ENCODE measurements around the gene TAMM41. TPM values are rescaled to one million over a fixed set of nuclear protein-coding genes. Genes with fewer than 3 reads are reported as not detected.
A peak's percentile ranks its signal among the peaks of the same experiment; 100 is the strongest.

TAMM41 gene
- total RNA-seq, 2 donors from 2014 or later = 12.3 to 14.5 TPM

DNA sequence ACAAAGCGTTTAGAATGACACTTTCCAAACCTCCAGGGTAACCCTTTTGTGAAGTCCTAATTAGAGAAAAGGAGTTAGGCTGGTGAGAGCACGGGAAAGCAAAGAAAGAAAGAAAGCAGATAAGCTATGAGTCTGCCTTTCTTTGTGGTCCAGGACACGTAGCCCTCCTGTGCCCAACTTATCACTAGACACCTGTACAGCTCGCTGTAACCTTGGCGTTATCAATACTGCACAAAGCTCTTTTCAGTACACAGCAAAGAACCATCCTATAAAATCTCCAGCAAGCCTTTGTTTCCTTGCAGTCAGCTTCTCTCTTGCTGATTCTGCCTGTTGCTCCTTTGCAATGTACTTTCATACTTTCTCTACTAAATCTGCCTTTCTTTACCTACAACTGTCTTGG, 6.8 kb upstream of the TAMM41 start:
- no peak overlapping the region for H3K4me3 ChIP-seq
- DNase-seq (ENCODE audit: low spot score) (no peak), ATAC-seq (ENCODE audit: insufficient number of reproducible peaks, low FRiP score, low read depth) (no peak)
- H3K4me1 ChIP-seq (ENCODE audit: control insufficient read depth in 1 of 2, low read depth in 2 of 2) = no peaks in the 10 kb centered on the region
- H3K27me3 ChIP-seq (replicated peaks; ENCODE audit: insufficient read depth) = peaks cover 7% of the 10 kb centered on the region
- H3K27ac ChIP-seq = no peak overlapping the region
- H3K9me3 ChIP-seq = no peaks in the 10 kb centered on the region
- TF ChIP-seq, protein P1, sequence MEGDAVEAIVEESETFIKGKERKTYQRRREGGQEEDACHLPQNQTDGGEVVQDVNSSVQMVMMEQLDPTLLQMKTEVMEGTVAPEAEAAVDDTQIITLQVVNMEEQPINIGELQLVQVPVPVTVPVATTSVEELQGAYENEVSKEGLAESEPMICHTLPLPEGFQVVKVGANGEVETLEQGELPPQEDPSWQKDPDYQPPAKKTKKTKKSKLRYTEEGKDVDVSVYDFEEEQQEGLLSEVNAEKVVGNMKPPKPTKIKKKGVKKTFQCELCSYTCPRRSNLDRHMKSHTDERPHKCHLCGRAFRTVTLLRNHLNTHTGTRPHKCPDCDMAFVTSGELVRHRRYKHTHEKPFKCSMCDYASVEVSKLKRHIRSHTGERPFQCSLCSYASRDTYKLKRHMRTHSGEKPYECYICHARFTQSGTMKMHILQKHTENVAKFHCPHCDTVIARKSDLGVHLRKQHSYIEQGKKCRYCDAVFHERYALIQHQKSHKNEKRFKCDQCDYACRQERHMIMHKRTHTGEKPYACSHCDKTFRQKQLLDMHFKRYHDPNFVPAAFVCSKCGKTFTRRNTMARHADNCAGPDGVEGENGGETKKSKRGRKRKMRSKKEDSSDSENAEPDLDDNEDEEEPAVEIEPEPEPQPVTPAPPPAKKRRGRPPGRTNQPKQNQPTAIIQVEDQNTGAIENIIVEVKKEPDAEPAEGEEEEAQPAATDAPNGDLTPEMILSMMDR (IDR thresholded peaks at IDR 0.05) = no peak
- no peaks in the 10 kb centered on the region for H3K36me3 ChIP-seq

DNA sequence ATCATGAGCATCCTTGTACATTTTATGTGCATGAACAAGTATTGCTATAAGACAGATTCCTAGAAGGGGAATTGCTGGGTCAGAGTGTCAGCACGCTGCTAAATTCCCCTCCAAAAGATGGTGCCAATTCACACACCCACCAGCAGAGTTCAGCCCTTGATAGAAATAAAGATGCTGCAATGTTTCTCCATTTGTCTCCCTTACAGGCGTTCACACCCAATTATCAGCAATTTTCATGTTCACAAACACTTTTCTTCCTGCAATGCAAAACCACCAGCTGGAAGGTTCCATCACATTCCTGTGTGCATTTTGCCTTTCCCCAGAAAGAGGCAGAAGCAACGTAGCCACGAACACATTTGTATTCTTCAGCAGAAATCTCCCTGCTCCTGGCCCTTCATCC, 3.3 kb upstream of the TAMM41 start:
- H3K9me3 ChIP-seq = no peaks in the 10 kb centered on the region
- no peak for DNase-seq (ENCODE audit: low spot score)
- H3K36me3 ChIP-seq = no peaks in the 10 kb centered on the region
- H3K4me3 ChIP-seq = no peak overlapping the region
- peaks cover 8 to 20% of the 10 kb centered on the region in 2 donors for H3K4me1 ChIP-seq (ENCODE audit: control insufficient read depth in 1 of 2, low read depth in 2 of 2)
- H3K27ac ChIP-seq = no peak overlapping the region
- TF ChIP-seq, protein P1 (IDR thresholded peaks at IDR 0.05) = no peak
- no peak for ATAC-seq (ENCODE audit: insufficient number of reproducible peaks, low FRiP score, low read depth)
- no peaks in the 10 kb centered on the region for H3K27me3 ChIP-seq (replicated peaks; ENCODE audit: insufficient read depth)

DNA sequence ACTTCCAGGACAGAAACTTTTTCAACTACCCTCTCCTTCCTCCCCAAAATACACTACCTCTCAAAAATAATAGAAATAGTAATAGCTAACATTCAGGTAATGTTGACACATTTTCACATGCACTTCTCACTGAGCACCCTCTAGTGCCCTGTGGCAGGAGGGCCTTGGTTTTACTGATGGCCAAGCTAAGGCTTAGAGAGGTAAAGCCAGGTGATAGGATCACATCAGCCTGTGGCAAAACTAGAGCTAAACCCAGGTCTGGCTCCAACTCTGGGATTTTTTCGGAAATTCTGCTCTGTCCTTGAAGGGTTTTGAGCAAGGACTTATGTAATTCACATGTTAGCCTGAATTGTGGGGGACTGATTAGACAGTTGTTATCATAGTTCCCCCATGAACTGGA, 922 bp upstream of the TAMM41 start:
- ATAC-seq (ENCODE audit: insufficient number of reproducible peaks, low FRiP score, low read depth) (no peak), DNase-seq (ENCODE audit: low spot score) (no peak)
- TF ChIP-seq, protein P1 (IDR thresholded peaks at IDR 0.05) = no peak
- no peaks in the 10 kb centered on the region for H3K9me3 ChIP-seq
- H3K27me3 ChIP-seq (replicated peaks; ENCODE audit: insufficient read depth) = no peaks in the 10 kb centered on the region
- peaks cover 7% of the 10 kb centered on the region for H3K36me3 ChIP-seq
- peaks cover 11 to 23% of the 10 kb centered on the region in 2 donors for H3K4me1 ChIP-seq (ENCODE audit: control insufficient read depth in 1 of 2, low read depth in 2 of 2)
- peak overlapping the region; percentile 97 for H3K4me3 ChIP-seq
- H3K27ac ChIP-seq = peak overlapping the region; percentile 75 to 80

DNA sequence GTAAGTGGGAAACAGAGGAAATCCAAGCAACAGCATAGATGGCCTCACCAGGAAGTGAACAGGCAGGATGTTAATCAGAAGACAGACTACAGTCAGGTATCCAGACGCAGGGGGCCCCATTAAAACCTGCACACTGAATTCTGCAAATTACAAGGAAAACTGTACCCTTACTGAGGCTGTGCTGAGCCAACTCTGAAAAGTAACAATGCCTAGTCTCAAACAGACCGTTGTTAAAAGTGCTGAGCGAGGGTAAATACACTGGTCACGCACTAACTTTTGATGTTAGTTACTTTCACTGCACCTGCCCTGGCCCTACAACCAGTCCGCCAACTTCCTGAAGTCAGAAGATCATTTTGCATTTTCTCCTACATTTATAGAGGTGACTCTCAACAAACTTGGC, 1.0 kb downstream of the TAMM41 start:
- ATAC-seq (ENCODE audit: insufficient number of reproducible peaks, low FRiP score, low read depth) (no peak), DNase-seq (ENCODE audit: low spot score) (no peak)
- Histone ChIP-seq H3K27ac (no peak overlapping the region), H3K4me1 (ENCODE audit: control insufficient read depth in 1 of 2, low read depth in 2 of 2) (peaks cover 11 to 23% of the 10 kb centered on the region in 2 donors), H3K9me3 (no peaks in the 10 kb centered on the region), H3K4me3 (peak overlapping the region; percentile 97), H3K27me3 (replicated peaks; ENCODE audit: insufficient read depth) (no peaks in the 10 kb centered on the region), H3K36me3 (peaks cover 8% of the 10 kb centered on the region)
- TF ChIP-seq, protein P1 (IDR thresholded peaks at IDR 0.05) = no peak

DNA sequence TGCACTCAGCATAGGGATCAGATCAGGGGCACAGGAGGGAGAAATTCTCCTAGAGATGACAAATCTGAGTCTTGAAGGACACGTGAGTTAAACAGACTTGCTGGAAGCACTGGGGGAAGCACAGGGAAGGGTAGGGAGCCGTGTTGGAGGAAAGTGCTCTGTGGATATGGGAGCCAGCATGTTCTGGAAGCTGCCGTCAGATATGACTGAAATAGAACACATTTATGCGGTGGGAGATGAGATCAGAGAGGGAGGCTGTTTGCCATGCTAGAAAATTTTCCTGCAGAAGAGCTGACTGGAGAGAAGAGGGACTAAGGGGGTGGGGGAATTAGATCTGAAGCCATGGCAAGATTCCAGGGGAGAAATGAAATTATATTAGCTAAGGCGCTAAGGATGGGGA, 1.8 kb downstream of the TAMM41 start:
- Histone ChIP-seq H3K36me3 (peaks cover 8% of the 10 kb centered on the region), H3K4me3 (no peak overlapping the region), H3K9me3 (no peaks in the 10 kb centered on the region), H3K27me3 (replicated peaks; ENCODE audit: insufficient read depth) (no peaks in the 10 kb centered on the region), H3K27ac (no peak overlapping the region), H3K4me1 (ENCODE audit: control insufficient read depth in 1 of 2, low read depth in 2 of 2) (peaks cover 11 to 23% of the 10 kb centered on the region in 2 donors)
- TF ChIP-seq, protein P1 (IDR thresholded peaks at IDR 0.05) = no peak
- ATAC-seq (ENCODE audit: insufficient number of reproducible peaks, low FRiP score, low read depth) (no peak), DNase-seq (ENCODE audit: low spot score) (no peak)
